Measurements from ENCODE around the gene EIF4EBP2.

DNA sequence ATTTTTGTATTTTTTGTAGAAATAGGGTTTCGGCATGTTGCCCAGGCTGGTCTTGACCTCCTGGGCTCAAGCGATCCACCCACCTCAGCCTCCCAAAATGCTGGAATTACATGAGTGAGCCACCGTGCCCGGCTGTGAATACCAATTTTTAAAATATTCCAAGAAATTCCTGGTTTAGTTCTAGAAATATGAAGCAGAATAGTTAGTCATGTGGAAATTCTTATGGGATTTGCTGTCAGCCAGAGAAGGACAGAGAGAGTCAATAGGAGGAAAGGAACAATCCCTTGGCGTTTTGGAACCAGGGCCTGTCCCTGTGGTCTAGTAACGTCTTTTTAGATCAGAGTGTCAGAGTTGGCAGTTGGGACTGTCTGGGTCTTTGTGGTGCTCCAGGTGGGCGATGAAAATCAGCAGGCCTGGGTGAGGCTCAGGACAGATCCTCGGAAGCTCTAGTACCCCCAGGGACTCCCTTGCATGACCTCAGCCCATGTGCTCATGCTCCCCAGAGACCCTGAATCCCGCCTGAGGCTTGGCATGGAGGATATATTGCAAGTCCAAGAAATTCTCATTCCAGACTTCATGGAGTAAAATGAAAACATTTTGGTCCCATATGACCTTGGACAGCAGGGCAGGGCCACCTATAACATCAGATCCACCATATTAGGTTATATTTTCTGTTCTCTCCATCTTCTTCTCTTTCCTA is 29.8 kb downstream of the EIF4EBP2 start:
- TF ChIP-seq, protein P1, sequence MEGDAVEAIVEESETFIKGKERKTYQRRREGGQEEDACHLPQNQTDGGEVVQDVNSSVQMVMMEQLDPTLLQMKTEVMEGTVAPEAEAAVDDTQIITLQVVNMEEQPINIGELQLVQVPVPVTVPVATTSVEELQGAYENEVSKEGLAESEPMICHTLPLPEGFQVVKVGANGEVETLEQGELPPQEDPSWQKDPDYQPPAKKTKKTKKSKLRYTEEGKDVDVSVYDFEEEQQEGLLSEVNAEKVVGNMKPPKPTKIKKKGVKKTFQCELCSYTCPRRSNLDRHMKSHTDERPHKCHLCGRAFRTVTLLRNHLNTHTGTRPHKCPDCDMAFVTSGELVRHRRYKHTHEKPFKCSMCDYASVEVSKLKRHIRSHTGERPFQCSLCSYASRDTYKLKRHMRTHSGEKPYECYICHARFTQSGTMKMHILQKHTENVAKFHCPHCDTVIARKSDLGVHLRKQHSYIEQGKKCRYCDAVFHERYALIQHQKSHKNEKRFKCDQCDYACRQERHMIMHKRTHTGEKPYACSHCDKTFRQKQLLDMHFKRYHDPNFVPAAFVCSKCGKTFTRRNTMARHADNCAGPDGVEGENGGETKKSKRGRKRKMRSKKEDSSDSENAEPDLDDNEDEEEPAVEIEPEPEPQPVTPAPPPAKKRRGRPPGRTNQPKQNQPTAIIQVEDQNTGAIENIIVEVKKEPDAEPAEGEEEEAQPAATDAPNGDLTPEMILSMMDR (IDR thresholded peaks at IDR 0.05), result no peak
- no peak for TF ChIP-seq POLR2A (IDR thresholded peaks at IDR 0.05)
- TF ChIP-seq POLR2AphosphoS5 (IDR thresholded peaks at IDR 0.05), result no peak
